NOMO-1 treated with DMSO at 0.1 percent for 48 hours (cell line): ENCODE results near the gene BSX.

Source experiments
- DNase-seq: peaks from one replicate; lab custom pipeline; 2025; ENCODE audit not compliant: unreplicated experiment; lab: John Stamatoyannopoulos, UW

The BSX gene

DNA sequence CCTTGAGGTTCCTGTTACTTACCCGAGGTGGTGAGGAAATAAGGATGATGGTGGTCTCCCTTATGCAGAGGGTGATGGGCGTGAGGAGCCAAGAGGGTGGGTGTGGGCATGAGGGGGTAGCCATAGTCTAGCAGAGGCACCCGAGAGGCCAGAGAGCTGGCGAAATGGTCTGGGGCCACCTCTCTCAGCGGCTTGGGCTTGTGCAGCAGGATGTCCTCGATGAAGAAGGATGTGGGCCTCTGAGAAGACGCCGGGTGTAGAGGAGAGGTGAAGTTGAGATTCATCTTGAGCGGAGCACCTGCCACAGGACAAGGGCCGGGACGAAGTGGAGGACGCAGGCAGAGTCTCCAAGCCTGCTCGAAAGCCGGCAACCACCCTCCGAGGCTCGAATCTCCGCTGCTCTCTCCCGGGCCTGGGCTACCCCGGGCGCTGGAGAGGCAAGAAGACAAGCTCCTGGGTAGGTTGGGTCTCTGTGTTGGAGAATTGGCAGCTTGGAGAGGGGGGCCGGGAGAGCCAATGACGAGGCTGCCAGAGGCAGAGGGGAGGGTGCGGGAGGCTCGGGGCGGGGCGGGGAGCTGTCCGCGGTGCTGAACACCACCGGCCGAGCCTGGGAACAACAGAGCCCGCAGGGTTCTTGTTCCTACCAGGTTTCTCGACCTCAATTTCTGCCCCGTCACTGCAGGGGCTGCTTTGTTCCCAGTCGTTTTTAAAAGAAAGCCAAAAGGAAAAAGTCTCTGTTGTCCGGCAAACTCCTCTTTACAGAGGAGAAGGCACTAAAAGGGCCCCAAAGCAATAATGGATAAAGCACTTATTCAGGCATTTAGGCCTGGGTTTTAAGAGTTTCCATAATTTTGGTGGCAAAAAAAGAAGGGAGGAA lies at the start of gene BSX:
Gene BSX (minus strand): TSS at position 447 of the 877 bp plus-strand sequence. CDS start 163 bp downstream, at position 284.
- DNase-seq = peak; percentile 55

DNA sequence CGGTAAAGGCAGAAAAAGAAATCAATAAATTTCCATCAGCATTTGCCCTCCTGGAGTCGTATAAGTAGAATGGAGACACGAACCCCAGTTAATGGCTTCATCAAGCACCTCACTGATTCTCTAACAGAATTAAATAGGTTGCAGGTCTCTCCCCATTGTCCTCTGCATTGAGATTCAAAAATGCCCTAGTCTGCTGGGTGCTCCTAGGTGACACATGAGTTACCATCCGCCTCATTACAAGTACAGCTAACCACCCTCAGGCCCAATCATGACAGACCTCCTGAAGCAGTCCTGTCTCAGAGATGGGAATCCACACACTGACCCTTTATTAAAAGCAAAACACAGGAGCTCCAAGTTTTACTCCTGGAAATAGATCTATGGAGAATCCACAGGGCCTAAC lies 48.9 kb upstream of the BSX start:
- no peak for DNase-seq

GRCh38 chr11:123020968-123021367 lies 39.3 kb upstream of the BSX start:
- DNase-seq = peak; percentile 79

DNA sequence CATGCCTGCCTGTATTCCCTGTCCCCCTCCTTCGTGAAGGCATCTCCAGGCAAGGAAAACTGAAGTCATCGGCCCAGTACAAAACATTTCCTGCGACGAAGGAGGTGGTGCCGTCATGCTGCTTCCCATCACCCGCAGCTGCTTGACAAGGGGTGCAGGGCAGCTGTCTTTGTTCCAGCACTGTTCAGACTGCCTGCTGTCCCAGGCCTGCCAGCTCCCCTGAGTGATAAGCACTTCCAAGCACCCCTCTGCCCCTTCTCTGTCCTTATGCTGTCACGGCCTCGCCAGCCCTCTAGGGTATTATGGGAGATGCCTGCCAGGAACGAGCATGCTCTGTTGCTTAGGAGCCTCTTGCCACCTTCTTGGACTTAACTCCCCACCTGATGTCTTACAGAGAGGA lies 37.1 kb upstream of the BSX start:
- no peak for DNase-seq

DNA sequence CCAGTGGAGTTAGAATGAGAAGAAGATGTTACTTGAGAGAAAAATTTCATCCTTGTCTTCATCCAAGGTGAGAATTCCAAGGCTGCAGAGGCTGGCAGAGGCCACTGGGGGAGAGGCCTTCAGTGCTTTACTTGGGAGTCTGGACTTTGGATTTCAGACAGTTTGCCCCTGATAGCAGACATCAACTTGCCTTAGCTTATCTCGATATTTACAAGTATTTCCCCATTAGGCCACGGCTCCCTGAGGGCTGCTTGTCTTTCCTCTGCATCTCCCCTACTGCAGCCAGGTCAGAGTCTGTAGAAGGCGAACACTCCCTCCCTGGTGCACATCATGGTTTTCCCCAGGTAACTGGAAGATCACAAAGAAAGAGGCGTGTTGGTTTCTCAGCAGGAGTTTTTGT lies 29.9 kb upstream of the BSX start:
- DNase-seq = no peak

GRCh38 chr11:123006860-123007542 lies 25.4 kb upstream of the BSX start:
- DNase-seq = no peak

DNA sequence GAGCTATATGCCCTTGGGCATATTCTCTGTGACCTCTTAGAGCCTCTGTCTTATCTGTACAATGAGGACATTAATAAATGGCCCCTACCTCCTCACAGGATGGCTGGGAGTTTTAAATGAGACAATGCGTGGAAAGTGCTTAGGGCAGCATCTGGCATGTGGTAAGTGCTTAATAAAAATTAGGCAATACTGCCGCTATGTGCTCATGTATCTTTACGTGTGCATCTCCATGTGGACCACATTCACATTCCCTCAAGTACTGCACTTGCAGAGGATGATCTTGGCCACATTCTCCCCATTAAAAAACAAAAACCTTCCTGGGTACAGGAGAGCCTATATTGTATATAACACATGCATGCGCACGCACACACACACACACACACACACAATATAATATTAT lies 19.1 kb upstream of the BSX start:
- DNase-seq = no peak

GRCh38 chr11:122998727-122999366 lies 17.2 kb upstream of the BSX start:
- no peak for DNase-seq

- no peak for DNase-seq
Measured at GRCh38 chr11:122995526-122995925, 13.9 kb upstream of the BSX start.

DNA sequence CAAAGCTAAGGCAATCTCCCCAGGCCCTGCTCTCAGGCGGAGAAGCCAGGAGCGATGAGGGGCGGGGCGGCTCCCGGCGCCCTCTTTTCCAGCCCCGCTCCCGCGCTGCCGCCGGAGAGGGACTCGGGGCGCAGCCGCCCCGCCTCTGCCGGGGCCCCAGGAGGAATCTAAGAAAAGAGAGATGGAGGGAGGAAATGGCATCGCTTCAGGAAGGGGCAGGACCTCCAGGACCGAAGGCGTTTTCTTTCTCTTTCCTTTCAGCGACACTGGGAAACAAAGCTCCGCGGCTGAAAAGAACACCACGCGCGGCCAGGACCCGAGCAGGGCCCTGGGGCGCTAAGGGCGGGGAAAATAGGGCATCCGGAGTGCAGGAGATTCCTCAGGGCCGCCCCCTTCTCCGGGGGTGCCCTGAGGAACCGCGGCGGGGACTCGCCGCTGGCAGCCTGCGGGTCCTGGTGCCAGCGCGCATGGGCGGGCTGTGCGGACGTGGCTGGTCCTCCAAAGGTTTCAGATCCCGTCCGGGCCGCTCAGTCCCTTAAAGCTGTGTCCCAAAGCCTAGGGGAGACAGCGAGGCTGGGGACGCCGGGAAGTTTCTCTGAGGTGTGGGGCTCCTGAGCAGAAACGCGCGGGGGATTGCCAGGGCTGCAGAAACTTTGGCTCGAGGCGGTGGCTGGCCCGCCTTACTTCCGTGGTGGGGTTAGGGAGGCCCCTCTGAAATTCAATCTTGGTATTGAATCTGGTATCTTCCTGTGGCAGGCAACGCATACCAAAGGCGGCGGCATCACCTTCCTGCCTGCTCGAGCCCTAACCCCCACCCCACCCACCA lies 2.8 kb upstream of the BSX start:
- no peak for DNase-seq

DNA sequence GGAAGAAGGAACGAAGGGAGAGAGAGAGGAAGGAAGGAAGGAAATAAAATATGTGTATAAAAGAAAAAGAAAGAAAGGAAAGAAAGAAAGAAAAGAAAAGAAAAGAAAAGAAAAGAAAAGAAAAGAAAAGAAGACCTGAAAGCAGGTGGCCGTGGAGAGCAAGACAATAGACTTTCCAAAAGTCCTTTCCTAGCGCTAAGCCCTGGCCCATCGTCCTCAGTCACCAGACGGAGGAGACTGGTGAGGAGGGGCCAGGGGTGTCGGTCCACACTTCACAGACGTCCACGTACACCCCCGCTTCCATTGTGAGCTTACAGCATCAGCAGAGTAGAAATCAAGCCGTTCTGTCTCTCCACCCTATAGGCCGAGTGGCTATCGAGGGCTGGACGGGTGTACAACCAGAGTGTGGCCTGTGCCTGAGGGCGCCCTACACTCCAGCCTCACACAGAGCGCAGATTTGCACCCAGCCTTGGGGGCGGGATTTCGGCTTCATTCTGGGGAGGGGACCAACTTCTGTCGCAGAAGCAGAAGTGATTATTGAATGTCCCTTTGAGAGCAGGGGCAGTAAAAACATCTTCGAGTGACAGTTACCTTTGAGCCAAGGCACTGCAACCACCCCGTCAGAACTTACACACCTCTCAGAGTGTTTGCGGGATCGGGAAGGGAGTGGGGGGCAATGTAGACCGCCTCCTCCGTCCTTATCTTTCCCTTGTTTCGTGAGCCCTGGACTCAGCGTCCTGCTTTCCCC lies 2.0 kb upstream of the BSX start:
- DNase-seq = no peak

GRCh38 chr11:122979815-122980595 lies 1.6 kb downstream of the BSX start:
- DNase-seq = no peak

DNA sequence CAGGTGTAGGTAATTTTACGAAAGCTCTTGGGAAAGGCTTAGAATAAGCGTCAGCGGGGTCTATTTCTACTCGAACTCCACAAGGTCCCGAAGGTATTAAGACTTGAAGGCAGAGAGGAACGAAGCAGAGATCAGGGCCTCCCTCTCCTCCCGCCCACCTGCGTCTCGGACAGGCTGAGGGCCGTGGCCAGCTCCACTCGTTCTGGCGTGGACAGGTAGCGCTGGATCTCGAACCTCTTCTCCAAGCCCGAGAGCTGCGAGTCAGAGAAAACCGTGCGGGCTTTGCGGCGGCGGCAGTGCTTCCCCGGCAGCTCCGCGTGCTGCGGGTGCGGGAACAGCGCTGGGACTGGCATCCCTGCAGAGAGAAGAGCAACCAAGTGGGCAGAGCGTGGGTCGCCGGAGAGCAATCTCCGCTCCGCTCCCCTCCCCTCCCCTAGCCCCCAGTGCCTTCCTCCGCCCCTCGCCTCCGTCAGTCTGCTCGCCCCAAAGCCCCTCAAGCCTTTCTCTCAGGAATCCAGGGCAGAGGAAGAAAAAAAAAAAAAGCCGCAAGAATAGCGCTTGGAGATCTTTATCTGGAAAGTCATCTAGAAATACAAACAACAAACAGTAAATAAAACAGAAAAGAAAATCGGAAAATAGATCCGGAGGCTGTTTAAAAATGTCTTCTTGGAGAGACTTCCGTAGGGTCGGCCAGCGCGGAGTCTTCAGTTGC lies 2.4 kb downstream of the BSX start:
- no peak for DNase-seq

DNA sequence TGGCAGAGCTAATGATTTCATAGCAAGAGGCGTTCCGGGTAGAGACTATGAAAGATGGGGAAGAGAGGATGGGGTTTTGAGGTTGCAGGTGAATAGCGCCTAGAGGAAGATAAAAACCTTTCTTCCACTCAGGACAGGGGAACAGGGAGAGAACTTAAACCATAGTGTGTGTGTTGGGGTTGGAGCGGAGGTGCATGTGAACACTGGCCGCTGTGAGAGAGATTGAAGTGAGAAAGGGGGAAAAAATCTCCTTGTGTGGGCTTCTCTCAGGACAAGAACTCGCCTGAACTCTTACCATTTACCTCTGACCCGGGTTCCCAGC lies 3.4 kb downstream of the BSX start:
- no peak for DNase-seq

- no peak for DNase-seq
Measured at GRCh38 chr11:122977470-122978298, 4.0 kb downstream of the BSX start.

- DNase-seq = no peak
Measured at GRCh38 chr11:122976734-122977469, 4.7 kb downstream of the BSX start.

- no peak for DNase-seq
Measured at GRCh38 chr11:122976061-122976733, 5.4 kb downstream of the BSX start.
